WTC11 (cell line): ENCODE data around the gene PPP3CA. TPM values are rescaled to one million over a fixed set of nuclear protein-coding genes. Genes with fewer than 3 reads are reported as not detected.

ENCODE experiments used
- ATAC-seq: fragments of 200-7000 bp; cut with Tn5 transposase; 2 replicates; pipeline ENCODE4 v1.10.0; 2021; ENCODE audit warnings: mild to moderate bottlenecking, moderate library complexity
- CTCF ChIA-PET: fragments of 300-600 bp; sonication (Branson Sonifier 250); formaldehyde crosslinking; loops from one replicate; lab custom pipeline; 2021; ENCODE audit warnings: antibody characterized with exemption; lab: Charles Lee
- POLR2A ChIA-PET: fragments of 350-600 bp; sonication (Branson Sonifier 250); formaldehyde crosslinking; loops from one replicate; lab custom pipeline; 2021; ENCODE audit warnings: antibody characterized with exemption; lab: Charles Lee
- DNase-seq: peaks from one replicate; pipeline ENCODE4 v3.0.0; 2021; ENCODE audit warnings: low spot score
- H3K27ac Mint-ChIP-seq: 2 replicates; pipeline ENCODE4 v1.8.0; 2021; ENCODE audit warnings: mixed read lengths
- H3K27me3 Mint-ChIP-seq: 2 replicates; pipeline ENCODE4 v1.8.0; 2021; ENCODE audit warnings: low read depth, mild to moderate bottlenecking, moderate library complexity, mixed read lengths
- H3K36me3 Mint-ChIP-seq: 2 replicates; pipeline ENCODE4 v1.8.0; 2021; ENCODE audit warnings: mixed read lengths
- H3K4me1 Mint-ChIP-seq: 2 replicates; pipeline ENCODE4 v1.8.0; 2022; ENCODE audit warnings: mixed read lengths
- H3K4me3 Mint-ChIP-seq: 2 replicates; pipeline ENCODE4 v1.8.0; 2021; ENCODE audit warnings: mild to moderate bottlenecking, moderate library complexity, mixed read lengths
- H3K9me3 Mint-ChIP-seq: 2 replicates; pipeline ENCODE4 v1.8.0; 2021; ENCODE audit warnings: mixed read lengths
- AFF4 ChIP-seq: sonication (generic); formaldehyde crosslinking; IDR thresholded peaks from 2 replicates; pipeline ENCODE4 v1.8.1; 2023; ENCODE audit warnings: mild to moderate bottlenecking, missing genetic modification reagents, borderline replicate concordance
- ARID4B ChIP-seq: sonication (generic); formaldehyde crosslinking; IDR thresholded peaks from 2 replicates; pipeline ENCODE4 v1.8.0; 2023; ENCODE audit warnings: missing genetic modification reagents, mild to moderate bottlenecking, borderline replicate concordance
- CREB1 ChIP-seq: sonication (generic); formaldehyde crosslinking; IDR thresholded peaks from 2 replicates; pipeline ENCODE4 v1.8.0; 2023; ENCODE audit warnings: mild to moderate bottlenecking, missing genetic modification reagents
- E2F1 ChIP-seq: sonication (generic); formaldehyde crosslinking; IDR thresholded peaks from 2 replicates; pipeline ENCODE4 v1.8.0; 2022; ENCODE audit warnings: mild to moderate bottlenecking, missing genetic modification reagents
- ELF4 ChIP-seq: sonication (generic); formaldehyde crosslinking; IDR thresholded peaks from 2 replicates; pipeline ENCODE4 v1.8.1; 2022; ENCODE audit warnings: low read depth, mild to moderate bottlenecking, moderate library complexity, missing genetic modification reagents
- EMX1 ChIP-seq: fragments of 250-450 bp; sonication (Bioruptor Pico); IDR thresholded peaks from 2 replicates; pipeline ENCODE4 v1.8.0; 2021; ENCODE audit warnings: mild to moderate bottlenecking
- FOXJ3 ChIP-seq: sonication (generic); formaldehyde crosslinking; IDR thresholded peaks from 2 replicates; pipeline ENCODE4 v1.9.0; 2021; ENCODE audit warnings: missing genetic modification reagents, mild to moderate bottlenecking, borderline replicate concordance
- GABPB1 ChIP-seq: sonication (generic); formaldehyde crosslinking; IDR thresholded peaks from 2 replicates; pipeline ENCODE4 v1.8.1; 2023; ENCODE audit warnings: mild to moderate bottlenecking, missing genetic modification reagents
- HMGXB4 ChIP-seq: sonication (generic); formaldehyde crosslinking; IDR thresholded peaks from 2 replicates; pipeline ENCODE4 v1.8.1; 2023; ENCODE audit warnings: mild to moderate bottlenecking, moderate library complexity, missing genetic modification reagents
- MXD4 ChIP-seq: fragments of 250-450 bp; sonication (Bioruptor Pico); IDR thresholded peaks from 2 replicates; pipeline ENCODE4 v1.8.0; 2021; ENCODE audit warnings: mild to moderate bottlenecking, moderate library complexity, borderline replicate concordance
- PREB ChIP-seq: sonication (generic); formaldehyde crosslinking; IDR thresholded peaks from 2 replicates; pipeline ENCODE4 v1.8.1; 2022; ENCODE audit warnings: mild to moderate bottlenecking, missing genetic modification reagents, moderate library complexity, borderline replicate concordance
- TCF7 ChIP-seq: sonication (generic); formaldehyde crosslinking; IDR thresholded peaks from 2 replicates; pipeline ENCODE4 v1.8.0; 2022; ENCODE audit warnings: mild to moderate bottlenecking, low read depth, missing genetic modification reagents, moderate library complexity
- ZNF219 ChIP-seq: sonication (generic); formaldehyde crosslinking; IDR thresholded peaks from 2 replicates; pipeline ENCODE4 v1.8.0; 2023; ENCODE audit warnings: missing genetic modification reagents, mild to moderate bottlenecking, borderline replicate concordance
- ZNF396 ChIP-seq: fragments of 250-450 bp; sonication (Bioruptor Pico); IDR thresholded peaks from 2 replicates; pipeline ENCODE4 v1.8.0; 2021; ENCODE audit warnings: mild to moderate bottlenecking, moderate library complexity, borderline replicate concordance
- ZNF423 ChIP-seq: fragments of 250-450 bp; sonication (Bioruptor Pico); IDR thresholded peaks from 2 replicates; pipeline ENCODE4 v2.1.2; 2022; ENCODE audit warnings: mild to moderate bottlenecking, moderate library complexity
- ZSCAN18 ChIP-seq: fragments of 250-450 bp; sonication (Bioruptor Pico); IDR thresholded peaks from 2 replicates; pipeline ENCODE4 v2.1.2; 2022; ENCODE audit warnings: mild to moderate bottlenecking, moderate library complexity
- total RNA-seq: library from RNA; stranded (reverse); gene quantifications from 3 replicates; pipeline ENCODE4 v1.2.3, GENCODE V29; 2021

Gene PPP3CA
- total RNA-seq, 1 experiment from 2014 or later, result 41.6 TPM

- TF ChIP-seq ZNF396 (CRISPR knock-in tag) (no peak), FOXJ3 (CRISPR knock-in tag) (no peak), ARID4B (CRISPR knock-in tag) (no peak)
These were observed 231.4 kb downstream of the PPP3CA start (continued) for GRCh38 chr4:101115887-101116286.

- POLR2A ChIA-PET, result no interaction called here
- H3K4me3 Mint-ChIP-seq, result no peak overlapping the region
These were observed 232.4 kb downstream of the PPP3CA start for GRCh38 chr4:101114936-101115372.

GRCh38 chr4:101104312-101105052 lies 242.8 kb downstream of the PPP3CA start:
- Mint-ChIP-seq H3K27ac (no peak overlapping the region), H3K9me3 (no peaks in the 10 kb centered on the region), H3K27me3 (no peaks in the 10 kb centered on the region), H3K4me1 (peaks cover 26% of the 10 kb centered on the region), H3K36me3 (no peaks in the 10 kb centered on the region), H3K4me3 (no peak overlapping the region)
- CTCF ChIA-PET, result interaction anchor here (0.8 kb wide), 1 partner anchor 626 kb away, joined by 3 read pairs; no protein-coding TSS in a partner anchor
- ATAC-seq, result no peak
- DNase-seq, result no peak
- POLR2A ChIA-PET, result no interaction called here
- TF ChIP-seq AFF4, result no peak
- no peak for TF ChIP-seq EMX1
- TF ChIP-seq ZNF219, result no peak
- TF ChIP-seq ZNF423 (CRISPR knock-in tag), result no peak
- TF ChIP-seq CREB1 (CRISPR knock-in tag), result no peak
- no peak for TF ChIP-seq E2F1 (CRISPR knock-in tag)
- TF ChIP-seq PREB (CRISPR knock-in tag), result no peak
- no peak for TF ChIP-seq ELF4 (CRISPR knock-in tag)

More at GRCh38 chr4:101114936-101115372, 232.4 kb downstream of the PPP3CA start:
- CTCF ChIA-PET, result no interaction called here
- ATAC-seq, result peak; percentile 94
- Mint-ChIP-seq H3K27ac (no peak overlapping the region), H3K27me3 (no peaks in the 10 kb centered on the region), H3K9me3 (no peaks in the 10 kb centered on the region), H3K36me3 (no peaks in the 10 kb centered on the region), H3K4me1 (peaks cover 23% of the 10 kb centered on the region)
- TF ChIP-seq FOXJ3 (CRISPR knock-in tag) (no peak), GABPB1 (peak; percentile 56; the same call in 1 of the 2 replicates), TCF7 (CRISPR knock-in tag) (no peak), MXD4 (CRISPR knock-in tag) (no peak), HMGXB4 (CRISPR knock-in tag) (no peak), ZSCAN18 (CRISPR knock-in tag) (no peak)
- TF ChIP-seq, all 79 proteins: peak for 1
- no peak for DNase-seq
